Umbilical cord (tissue), 2 donors: ENCODE results near the gene TBX19. TPM values are rescaled to one million over a fixed set of nuclear protein-coding genes. Genes with fewer than 3 reads are reported as not detected.
A peak's percentile ranks its signal among the peaks of the same experiment; 100 is the strongest.

Experiments used
- DNase-seq: peaks from one replicate; pipeline ENCODE4 v3.0.0-alpha.2; 2015; ENCODE audit warnings: low spot score
- total RNA-seq: library from RNA; depleted of rRNA; stranded (reverse); fragments of >200 nt; gene quantifications from one replicate; pipeline ENCODE4 v1.2.3, GENCODE V29; 2014; ENCODE audit warnings: low replicate concordance; ENCODE audit not compliant: insufficient read depth

TBX19 gene
- total RNA-seq, 1 donor from 2014 or later, result 0.72 TPM

GRCh38 chr1:168281603-168282325, 1.1 kb downstream of the TBX19 start:
- no peak for DNase-seq

GRCh38 chr1:168285521-168285790, 4.8 kb downstream of the TBX19 start:
- no peak for DNase-seq

GRCh38 chr1:168285971-168286927, 5.6 kb downstream of the TBX19 start:
- no peak for DNase-seq

- DNase-seq, result no peak
Measured at GRCh38 chr1:168287237-168287664, 6.6 kb downstream of the TBX19 start.

GRCh38 chr1:168288311-168289052, 7.8 kb downstream of the TBX19 start:
- DNase-seq, result peak; percentile 29

GRCh38 chr1:168291222-168291837, 10.7 kb downstream of the TBX19 start:
- DNase-seq, result no peak

GRCh38 chr1:168293356-168293755, 12.7 kb downstream of the TBX19 start:
- no peak for DNase-seq

- DNase-seq, result no peak
Measured at GRCh38 chr1:168295411-168296114, 14.9 kb downstream of the TBX19 start.

- peak; percentile 77 for DNase-seq
Measured at GRCh38 chr1:168297019-168297730, 16.5 kb downstream of the TBX19 start.

GRCh38 chr1:168298446-168298845, 17.8 kb downstream of the TBX19 start:
- DNase-seq, result no peak

- peak; percentile 50 for DNase-seq
Measured at GRCh38 chr1:168300626-168301025, 19.9 kb downstream of the TBX19 start.

- peak; percentile 57 for DNase-seq
Measured at GRCh38 chr1:168301664-168302320, 21.1 kb downstream of the TBX19 start.

- no peak for DNase-seq
Measured at GRCh38 chr1:168303716-168304540, 23.3 kb downstream of the TBX19 start.

- no peak for DNase-seq
Measured at GRCh38 chr1:168304865-168305264, 24.2 kb downstream of the TBX19 start.

GRCh38 chr1:168312718-168313604, 32.3 kb downstream of the TBX19 start:
- no peak for DNase-seq

GRCh38 chr1:168316142-168316541, 35.5 kb downstream of the TBX19 start:
- DNase-seq, result no peak

GRCh38 chr1:168317309-168317708, 36.6 kb downstream of the TBX19 start:
- DNase-seq, result no peak

GRCh38 chr1:168319691-168320090, 39.0 kb downstream of the TBX19 start:
- DNase-seq, result no peak
